Stimulated activated naive CD4-positive, alpha-beta T cell treated with Interleukin-2 at 50 U/mL for 16 hours (primary cell): ENCODE measurements around the gene IL1RAP.

Source experiments
- DNase-seq: peaks from one replicate; lab custom pipeline; 2025; lab: John Stamatoyannopoulos, UW

Gene IL1RAP

GRCh38 chr3:190542846-190543245 lies 29.0 kb downstream of the IL1RAP start:
- no peak for DNase-seq

GRCh38 chr3:190543671-190544070 lies 29.8 kb downstream of the IL1RAP start:
- no peak for DNase-seq

- no peak for DNase-seq
These were observed 31.3 kb downstream of the IL1RAP start for GRCh38 chr3:190545191-190545590.

GRCh38 chr3:190546881-190547510 lies 33.1 kb downstream of the IL1RAP start:
- no peak for DNase-seq

- no peak for DNase-seq
These were observed 34.3 kb downstream of the IL1RAP start for GRCh38 chr3:190548031-190548656.

- DNase-seq: no peak
These were observed 38.1 kb downstream of the IL1RAP start for GRCh38 chr3:190552021-190552420.

GRCh38 chr3:190552969-190553759 lies 39.3 kb downstream of the IL1RAP start:
- DNase-seq: no peak

- no peak for DNase-seq
These were observed 40.3 kb downstream of the IL1RAP start for GRCh38 chr3:190554197-190554596.

- DNase-seq: no peak
These were observed 42.5 kb downstream of the IL1RAP start for GRCh38 chr3:190556351-190556750.

GRCh38 chr3:190557296-190557695 lies 43.4 kb downstream of the IL1RAP start:
- DNase-seq: no peak

- DNase-seq: no peak
These were observed 44.4 kb downstream of the IL1RAP start for GRCh38 chr3:190558316-190558715.

GRCh38 chr3:190558796-190559195 lies 44.9 kb downstream of the IL1RAP start:
- no peak for DNase-seq

GRCh38 chr3:190560013-190560895 lies 46.4 kb downstream of the IL1RAP start:
- DNase-seq: no peak

- no peak for DNase-seq
These were observed 49.1 kb downstream of the IL1RAP start for GRCh38 chr3:190562866-190563510.

- DNase-seq: no peak
These were observed 50.3 kb downstream of the IL1RAP start for GRCh38 chr3:190564175-190564574.

GRCh38 chr3:190566043-190566933 lies 52.4 kb downstream of the IL1RAP start:
- DNase-seq: peak; percentile 49

- DNase-seq: no peak
These were observed 54.2 kb downstream of the IL1RAP start for GRCh38 chr3:190568036-190568435.

- no peak for DNase-seq
These were observed 60.6 kb downstream of the IL1RAP start for GRCh38 chr3:190574473-190574872.

GRCh38 chr3:190575437-190576185 lies 61.7 kb downstream of the IL1RAP start:
- DNase-seq: no peak

GRCh38 chr3:190577225-190577624 lies 63.3 kb downstream of the IL1RAP start:
- DNase-seq: no peak
